Liver (tissue), 9 donors: ENCODE measurements around the gene SYCP2. TPM values are rescaled to one million over a fixed set of nuclear protein-coding genes. Genes with fewer than 3 reads are reported as not detected.

ENCODE experiments used
- DNase-seq: peaks from one replicate; pipeline ENCODE4 v3.0.0-alpha.2; 2017; ENCODE audit warnings: low spot score
- H3K27ac ChIP-seq, 2 donors: one replicate each; pipeline ENCODE4 v1.7.0; 2013; ENCODE audit warnings: inconsistent platforms in 2 of 2, low read length in 2 of 2, control low read depth in 1 of 2, low read depth in 1 of 2, mild to moderate bottlenecking in 1 of 2
- H3K27me3 ChIP-seq, 4 donors: one replicate each; pipeline versions ENCODE4 v1.6.1 to v1.7.0; 2013; ENCODE audit warnings: low read length in 3 of 4, inconsistent platforms in 1 of 4, mild to moderate bottlenecking in 1 of 4, moderate library complexity in 1 of 4; ENCODE audit not compliant: control insufficient read depth in 4 of 4, insufficient read depth in 4 of 4
- H3K36me3 ChIP-seq, 4 donors: one replicate each; pipeline versions ENCODE4 v1.6.1 to v1.7.0; 2013; ENCODE audit warnings: low read length in 3 of 4, mild to moderate bottlenecking in 3 of 4, low read depth in 1 of 4, moderate library complexity in 1 of 4; ENCODE audit not compliant: control insufficient read depth in 4 of 4, insufficient read depth in 3 of 4
- H3K4me1 ChIP-seq, 4 donors: one replicate each; pipeline versions ENCODE4 v1.6.1 to v1.7.0; 2013; ENCODE audit warnings: low read length in 3 of 4, mild to moderate bottlenecking in 3 of 4, moderate library complexity in 1 of 4; ENCODE audit not compliant: control insufficient read depth in 4 of 4, insufficient read depth in 4 of 4
- H3K4me3 ChIP-seq, 3 donors: one replicate each; pipeline versions ENCODE4 v1.6.1 to v1.7.0; 2013; ENCODE audit warnings: low read length in 3 of 3, control low read depth in 1 of 3, low read depth in 1 of 3, mild to moderate bottlenecking in 1 of 3
- H3K9ac ChIP-seq, 2 donors: one replicate each; pipeline ENCODE4 v1.7.0; 2013; ENCODE audit warnings: low read length in 2 of 2, mild to moderate bottlenecking in 2 of 2, moderate library complexity in 2 of 2, control low read depth in 1 of 2, low read depth in 1 of 2
- H3K9me3 ChIP-seq, 4 donors: one replicate each; pipeline versions ENCODE4 v1.6.1 to v1.7.0; 2013; ENCODE audit warnings: low read length in 3 of 4; ENCODE audit not compliant: control insufficient read depth in 4 of 4
- ATF3 ChIP-seq: IDR thresholded peaks from 2 replicates; pipeline ENCODE4 v1.6.1; 2016; ENCODE audit warnings: antibody characterized with exemption
- EGR1 ChIP-seq, 2 donors: IDR thresholded peaks; 2 replicates each; pipeline ENCODE4 v1.6.1; 2016 to 2018; ENCODE audit warnings: antibody characterized with exemption in 2 of 2, low read depth in 2 of 2
- FOXA1 ChIP-seq: IDR thresholded peaks from 2 replicates; pipeline ENCODE4 v1.6.1; 2016; ENCODE audit warnings: antibody characterized with exemption
- FOXA2 ChIP-seq: IDR thresholded peaks from 2 replicates; pipeline ENCODE4 v1.6.1; 2016; ENCODE audit warnings: antibody characterized with exemption
- GABPA ChIP-seq, 2 donors: IDR thresholded peaks in 1 of 2; conservative IDR thresholded peaks in 1 of 2; 2 replicates each; pipeline ENCODE4 v1.6.1; 2016; ENCODE audit warnings: antibody characterized with exemption in 2 of 2, mild to moderate bottlenecking in 1 of 2, moderate library complexity in 1 of 2
- HNF4A ChIP-seq, 2 donors: conservative IDR thresholded peaks; 2 replicates each; pipeline ENCODE4 v1.6.1; 2016; ENCODE audit warnings: antibody characterized with exemption in 2 of 2, mild to moderate bottlenecking in 2 of 2
- HNF4G ChIP-seq: IDR thresholded peaks from 2 replicates; pipeline ENCODE4 v1.6.1; 2016; ENCODE audit warnings: antibody characterized with exemption
- JUND ChIP-seq, 2 donors: IDR thresholded peaks; 2 replicates each; pipeline ENCODE4 v1.6.1; 2016; ENCODE audit warnings: antibody characterized with exemption in 2 of 2
- NR2F2 ChIP-seq: IDR thresholded peaks from 2 replicates; pipeline ENCODE4 v1.6.1; 2016; ENCODE audit warnings: antibody characterized with exemption
- RAD21 ChIP-seq, 2 donors: IDR thresholded peaks; 2 replicates each; pipeline ENCODE4 v1.6.1; 2016; ENCODE audit warnings: antibody characterized with exemption in 2 of 2, mild to moderate bottlenecking in 2 of 2
- RXRA ChIP-seq, 2 donors: IDR thresholded peaks; 2 replicates each; pipeline ENCODE4 v1.6.1; 2017 to 2018; ENCODE audit warnings: antibody characterized with exemption in 2 of 2, mild to moderate bottlenecking in 1 of 2
- SP1 ChIP-seq: IDR thresholded peaks from 2 replicates; pipeline ENCODE4 v1.6.1; 2018; ENCODE audit warnings: antibody characterized with exemption, mild to moderate bottlenecking
- TAF1 ChIP-seq: conservative IDR thresholded peaks from 2 replicates; pipeline ENCODE4 v1.6.1; 2016; ENCODE audit warnings: antibody characterized with exemption, mild to moderate bottlenecking
- YY1 ChIP-seq: IDR thresholded peaks from 2 replicates; pipeline ENCODE4 v1.6.1; 2016; ENCODE audit warnings: antibody characterized with exemption, mild to moderate bottlenecking
- ZBTB33 ChIP-seq: IDR thresholded peaks from 2 replicates; pipeline ENCODE4 v1.6.1; 2016; ENCODE audit warnings: antibody characterized with exemption
- WGBS: extraction: QIAGEN DNeasy Blood & Tissue Kit; methylation state at CpG from one replicate; pipeline ENCODE4 v1.1.7; 2013; 5-methylcytosine and 5-hydroxymethylcytosine counted together
- polyA plus RNA-seq, 2 donors: library from polyadenylated mRNA; stranded (reverse) in 1 of 2; unstranded in 1 of 2; fragments of 200-250 nt in 1 of 2; fragments of >200 nt in 1 of 2; fragmentation: Nextera tagmentation in 1 of 2; extraction: Ambion mirVana in 1 of 2; gene quantifications; one replicate each; pipeline versions ENCODE4 v1.2.1 to v1.2.3, GENCODE V29; 2013 to 2015
- total RNA-seq, 2 donors: library from RNA; depleted of rRNA; stranded (reverse); fragments of >200 nt; gene quantifications; one replicate each; pipeline ENCODE4 v1.2.3, GENCODE V29; 2014
- TF ChIP-seq, protein P1 (sequence below): IDR thresholded peaks from 2 replicates; pipeline ENCODE4 v1.6.1; 2016; ENCODE audit warnings: antibody characterized with exemption, mild to moderate bottlenecking
- TF ChIP-seq, protein P2 (sequence below): IDR thresholded peaks from 2 replicates; pipeline ENCODE4 v1.6.1; 2016; ENCODE audit warnings: antibody characterized with exemption
- TF ChIP-seq, protein P3 (sequence below): fragments of 150-350 bp; IDR thresholded peaks from 2 replicates; pipeline ENCODE4 v1.5.1; 2017; ENCODE audit warnings: improper control_type of control experiment, low read depth, low read length; ENCODE audit not compliant: missing input control
- donor health status: healthy.
- donor health status: healthy.
- donor health status: healthy.
- donor health status: healthy.
- donor health status: healthy.

Gene SYCP2
- total and polyA plus RNA-seq, 4 donors = 0.07 to 0.84 (median 0.38) TPM

GRCh38 chr20:59947376-59947775 is 13.9 kb upstream of the SYCP2 start:
- no peak for DNase-seq
- no peak overlapping the region for H3K9ac ChIP-seq
- no peak overlapping the region for H3K27ac ChIP-seq
- no peak for TF ChIP-seq FOXA1
- no peak for TF ChIP-seq FOXA2
- no peak for TF ChIP-seq NR2F2
- TF ChIP-seq GABPA (IDR thresholded peaks at IDR 0.05 in 1 of 2, conservative IDR thresholded peaks at IDR 0.05 in 1 of 2) = no peak
- no peak for TF ChIP-seq HNF4A (conservative IDR thresholded peaks at IDR 0.05)
- TF ChIP-seq TAF1 = no peak
- TF ChIP-seq ZBTB33 = no peak
- no peak for TF ChIP-seq ATF3
- no peak for TF ChIP-seq HNF4G
- TF ChIP-seq, protein P1, sequence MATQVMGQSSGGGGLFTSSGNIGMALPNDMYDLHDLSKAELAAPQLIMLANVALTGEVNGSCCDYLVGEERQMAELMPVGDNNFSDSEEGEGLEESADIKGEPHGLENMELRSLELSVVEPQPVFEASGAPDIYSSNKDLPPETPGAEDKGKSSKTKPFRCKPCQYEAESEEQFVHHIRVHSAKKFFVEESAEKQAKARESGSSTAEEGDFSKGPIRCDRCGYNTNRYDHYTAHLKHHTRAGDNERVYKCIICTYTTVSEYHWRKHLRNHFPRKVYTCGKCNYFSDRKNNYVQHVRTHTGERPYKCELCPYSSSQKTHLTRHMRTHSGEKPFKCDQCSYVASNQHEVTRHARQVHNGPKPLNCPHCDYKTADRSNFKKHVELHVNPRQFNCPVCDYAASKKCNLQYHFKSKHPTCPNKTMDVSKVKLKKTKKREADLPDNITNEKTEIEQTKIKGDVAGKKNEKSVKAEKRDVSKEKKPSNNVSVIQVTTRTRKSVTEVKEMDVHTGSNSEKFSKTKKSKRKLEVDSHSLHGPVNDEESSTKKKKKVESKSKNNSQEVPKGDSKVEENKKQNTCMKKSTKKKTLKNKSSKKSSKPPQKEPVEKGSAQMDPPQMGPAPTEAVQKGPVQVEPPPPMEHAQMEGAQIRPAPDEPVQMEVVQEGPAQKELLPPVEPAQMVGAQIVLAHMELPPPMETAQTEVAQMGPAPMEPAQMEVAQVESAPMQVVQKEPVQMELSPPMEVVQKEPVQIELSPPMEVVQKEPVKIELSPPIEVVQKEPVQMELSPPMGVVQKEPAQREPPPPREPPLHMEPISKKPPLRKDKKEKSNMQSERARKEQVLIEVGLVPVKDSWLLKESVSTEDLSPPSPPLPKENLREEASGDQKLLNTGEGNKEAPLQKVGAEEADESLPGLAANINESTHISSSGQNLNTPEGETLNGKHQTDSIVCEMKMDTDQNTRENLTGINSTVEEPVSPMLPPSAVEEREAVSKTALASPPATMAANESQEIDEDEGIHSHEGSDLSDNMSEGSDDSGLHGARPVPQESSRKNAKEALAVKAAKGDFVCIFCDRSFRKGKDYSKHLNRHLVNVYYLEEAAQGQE = no peak
- no peak for TF ChIP-seq RAD21 (IDR thresholded peaks at IDR 0.05)
- TF ChIP-seq, protein P2, sequence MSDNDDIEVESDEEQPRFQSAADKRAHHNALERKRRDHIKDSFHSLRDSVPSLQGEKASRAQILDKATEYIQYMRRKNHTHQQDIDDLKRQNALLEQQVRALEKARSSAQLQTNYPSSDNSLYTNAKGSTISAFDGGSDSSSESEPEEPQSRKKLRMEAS = no peak
- TF ChIP-seq RXRA (IDR thresholded peaks at IDR 0.05) = no peak
- TF ChIP-seq EGR1 (IDR thresholded peaks at IDR 0.05; ENCODE audit: low read depth in 2 of 2) = no peak
- no peak for TF ChIP-seq JUND (IDR thresholded peaks at IDR 0.05)
- TF ChIP-seq SP1 = no peak
- no peak for TF ChIP-seq YY1
- no peaks in the 10 kb centered on the region for H3K27me3 ChIP-seq
- 92% methylated on average over 8 of the region's 8 CpGs for WGBS
- H3K36me3 ChIP-seq = peaks cover 0 to 8% (median 6%) of the 10 kb centered on the region in 4 donors
- no peaks in the 10 kb centered on the region for H3K4me1 ChIP-seq
- no peak overlapping the region for H3K4me3 ChIP-seq
- H3K9me3 ChIP-seq = no peaks in the 10 kb centered on the region

DNA sequence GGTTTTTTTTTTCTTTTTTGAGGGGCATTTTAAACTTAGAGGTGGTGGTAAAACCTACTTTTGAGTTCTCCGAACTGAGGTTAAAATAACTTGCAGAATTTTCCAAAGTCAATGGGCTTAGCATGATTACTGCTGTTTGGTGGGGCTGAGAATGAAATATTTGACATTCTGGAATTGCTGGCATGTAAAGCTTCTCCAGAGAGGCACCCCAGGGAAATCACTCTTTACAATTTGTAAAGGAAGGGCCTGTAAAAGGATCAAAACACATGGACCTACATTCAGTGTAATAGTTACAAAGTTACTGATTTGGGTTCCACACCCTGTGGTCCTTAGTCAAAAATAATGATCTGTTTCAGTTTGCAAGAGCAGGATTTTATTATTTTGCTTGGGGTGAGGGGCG is 12.3 kb upstream of the SYCP2 start:
- DNase-seq = no peak
- Histone ChIP-seq H3K9ac (no peak overlapping the region), H3K4me1 (peaks cover 0 to 7% (median 5%) of the 10 kb centered on the region in 4 donors), H3K36me3 (peaks cover 0 to 8% (median 6%) of the 10 kb centered on the region in 4 donors), H3K4me3 (no peak overlapping the region), H3K27ac (no peak overlapping the region), H3K27me3 (no peaks in the 10 kb centered on the region), H3K9me3 (no peaks in the 10 kb centered on the region)
- WGBS = 95% methylated on average over 2 of the region's 2 CpGs
- TF ChIP-seq RAD21 (IDR thresholded peaks at IDR 0.05) = no peak
- no peak for TF ChIP-seq FOXA2
- no peak for TF ChIP-seq SP1
- TF ChIP-seq JUND (IDR thresholded peaks at IDR 0.05) = no peak
- no peak for TF ChIP-seq HNF4G
- no peak for TF ChIP-seq EGR1 (IDR thresholded peaks at IDR 0.05; ENCODE audit: low read depth in 2 of 2)
- TF ChIP-seq, protein P1 = no peak
- TF ChIP-seq, protein P3, sequence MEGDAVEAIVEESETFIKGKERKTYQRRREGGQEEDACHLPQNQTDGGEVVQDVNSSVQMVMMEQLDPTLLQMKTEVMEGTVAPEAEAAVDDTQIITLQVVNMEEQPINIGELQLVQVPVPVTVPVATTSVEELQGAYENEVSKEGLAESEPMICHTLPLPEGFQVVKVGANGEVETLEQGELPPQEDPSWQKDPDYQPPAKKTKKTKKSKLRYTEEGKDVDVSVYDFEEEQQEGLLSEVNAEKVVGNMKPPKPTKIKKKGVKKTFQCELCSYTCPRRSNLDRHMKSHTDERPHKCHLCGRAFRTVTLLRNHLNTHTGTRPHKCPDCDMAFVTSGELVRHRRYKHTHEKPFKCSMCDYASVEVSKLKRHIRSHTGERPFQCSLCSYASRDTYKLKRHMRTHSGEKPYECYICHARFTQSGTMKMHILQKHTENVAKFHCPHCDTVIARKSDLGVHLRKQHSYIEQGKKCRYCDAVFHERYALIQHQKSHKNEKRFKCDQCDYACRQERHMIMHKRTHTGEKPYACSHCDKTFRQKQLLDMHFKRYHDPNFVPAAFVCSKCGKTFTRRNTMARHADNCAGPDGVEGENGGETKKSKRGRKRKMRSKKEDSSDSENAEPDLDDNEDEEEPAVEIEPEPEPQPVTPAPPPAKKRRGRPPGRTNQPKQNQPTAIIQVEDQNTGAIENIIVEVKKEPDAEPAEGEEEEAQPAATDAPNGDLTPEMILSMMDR = no peak
- TF ChIP-seq YY1 = no peak
- no peak for TF ChIP-seq FOXA1
- TF ChIP-seq ATF3 = no peak
- no peak for TF ChIP-seq NR2F2
- TF ChIP-seq ZBTB33 = no peak
